GM21423 (cell line): ENCODE results near the gene GLUD1.

ENCODE experiments used
- ATAC-seq: cut with Tn5 transposase; IDR thresholded peaks from one replicate; pipeline ENCODE4 v1.9.1; 2021; ENCODE audit warnings: mild to moderate bottlenecking, moderate library complexity; ENCODE audit not compliant: unreplicated experiment

Gene GLUD1

DNA sequence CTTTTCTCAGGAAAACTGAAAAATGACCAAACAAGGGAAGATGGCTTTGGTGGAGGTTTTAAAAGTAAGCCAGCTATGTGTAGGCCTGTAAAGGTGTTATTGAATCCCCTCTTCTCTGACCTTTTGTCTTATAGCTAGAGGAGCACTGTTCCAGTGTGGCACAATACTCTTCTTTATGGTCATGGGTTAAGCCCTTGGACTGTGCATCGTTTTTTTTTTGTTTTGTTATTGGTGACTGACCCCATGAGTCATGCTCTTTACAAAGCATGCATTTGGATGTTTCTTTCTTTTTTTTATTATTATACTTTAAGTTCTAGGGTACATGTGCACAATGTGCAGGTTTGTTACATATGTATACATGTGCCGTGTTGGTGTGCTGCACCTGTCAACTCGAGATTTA, 94.2 kb downstream of the GLUD1 start:
- ATAC-seq = no peak
